ENCODE data around the gene CDK9.
"Not testable (repeated sequence)": the region's sequence is repeated elsewhere in the genome, so short reads cannot be mapped to it uniquely, and the experiment has no call there.

DNA sequence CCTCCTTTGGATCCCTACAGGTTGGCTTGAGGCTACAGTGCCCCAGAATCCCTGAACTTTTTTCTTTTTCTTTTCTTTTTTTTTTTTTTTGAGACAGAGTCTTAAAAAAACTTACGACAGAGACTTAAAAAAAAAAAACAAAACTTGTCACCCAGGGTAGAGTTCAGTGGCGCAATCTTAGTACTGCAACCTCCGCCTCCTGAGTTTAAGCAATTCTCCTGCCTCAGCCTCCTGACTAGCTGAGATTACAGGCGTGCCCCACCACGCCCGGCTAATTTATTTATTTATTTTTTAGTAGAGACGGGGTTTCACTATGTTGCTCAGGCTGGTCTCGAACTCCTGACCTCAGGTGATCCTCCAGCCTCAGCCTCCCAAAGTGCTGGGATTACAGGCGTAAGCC is 4.9 kb upstream of the CDK9 start:
- TF ChIP-seq, protein P1, sequence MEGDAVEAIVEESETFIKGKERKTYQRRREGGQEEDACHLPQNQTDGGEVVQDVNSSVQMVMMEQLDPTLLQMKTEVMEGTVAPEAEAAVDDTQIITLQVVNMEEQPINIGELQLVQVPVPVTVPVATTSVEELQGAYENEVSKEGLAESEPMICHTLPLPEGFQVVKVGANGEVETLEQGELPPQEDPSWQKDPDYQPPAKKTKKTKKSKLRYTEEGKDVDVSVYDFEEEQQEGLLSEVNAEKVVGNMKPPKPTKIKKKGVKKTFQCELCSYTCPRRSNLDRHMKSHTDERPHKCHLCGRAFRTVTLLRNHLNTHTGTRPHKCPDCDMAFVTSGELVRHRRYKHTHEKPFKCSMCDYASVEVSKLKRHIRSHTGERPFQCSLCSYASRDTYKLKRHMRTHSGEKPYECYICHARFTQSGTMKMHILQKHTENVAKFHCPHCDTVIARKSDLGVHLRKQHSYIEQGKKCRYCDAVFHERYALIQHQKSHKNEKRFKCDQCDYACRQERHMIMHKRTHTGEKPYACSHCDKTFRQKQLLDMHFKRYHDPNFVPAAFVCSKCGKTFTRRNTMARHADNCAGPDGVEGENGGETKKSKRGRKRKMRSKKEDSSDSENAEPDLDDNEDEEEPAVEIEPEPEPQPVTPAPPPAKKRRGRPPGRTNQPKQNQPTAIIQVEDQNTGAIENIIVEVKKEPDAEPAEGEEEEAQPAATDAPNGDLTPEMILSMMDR (IDR thresholded peaks at IDR 0.05), result not testable (repeated sequence)
- not testable (repeated sequence) for TF ChIP-seq SIN3A (IDR thresholded peaks at IDR 0.05; ENCODE audit: borderline replicate concordance, insufficient read depth, low read depth, low read length)
- TF ChIP-seq, protein P2, sequence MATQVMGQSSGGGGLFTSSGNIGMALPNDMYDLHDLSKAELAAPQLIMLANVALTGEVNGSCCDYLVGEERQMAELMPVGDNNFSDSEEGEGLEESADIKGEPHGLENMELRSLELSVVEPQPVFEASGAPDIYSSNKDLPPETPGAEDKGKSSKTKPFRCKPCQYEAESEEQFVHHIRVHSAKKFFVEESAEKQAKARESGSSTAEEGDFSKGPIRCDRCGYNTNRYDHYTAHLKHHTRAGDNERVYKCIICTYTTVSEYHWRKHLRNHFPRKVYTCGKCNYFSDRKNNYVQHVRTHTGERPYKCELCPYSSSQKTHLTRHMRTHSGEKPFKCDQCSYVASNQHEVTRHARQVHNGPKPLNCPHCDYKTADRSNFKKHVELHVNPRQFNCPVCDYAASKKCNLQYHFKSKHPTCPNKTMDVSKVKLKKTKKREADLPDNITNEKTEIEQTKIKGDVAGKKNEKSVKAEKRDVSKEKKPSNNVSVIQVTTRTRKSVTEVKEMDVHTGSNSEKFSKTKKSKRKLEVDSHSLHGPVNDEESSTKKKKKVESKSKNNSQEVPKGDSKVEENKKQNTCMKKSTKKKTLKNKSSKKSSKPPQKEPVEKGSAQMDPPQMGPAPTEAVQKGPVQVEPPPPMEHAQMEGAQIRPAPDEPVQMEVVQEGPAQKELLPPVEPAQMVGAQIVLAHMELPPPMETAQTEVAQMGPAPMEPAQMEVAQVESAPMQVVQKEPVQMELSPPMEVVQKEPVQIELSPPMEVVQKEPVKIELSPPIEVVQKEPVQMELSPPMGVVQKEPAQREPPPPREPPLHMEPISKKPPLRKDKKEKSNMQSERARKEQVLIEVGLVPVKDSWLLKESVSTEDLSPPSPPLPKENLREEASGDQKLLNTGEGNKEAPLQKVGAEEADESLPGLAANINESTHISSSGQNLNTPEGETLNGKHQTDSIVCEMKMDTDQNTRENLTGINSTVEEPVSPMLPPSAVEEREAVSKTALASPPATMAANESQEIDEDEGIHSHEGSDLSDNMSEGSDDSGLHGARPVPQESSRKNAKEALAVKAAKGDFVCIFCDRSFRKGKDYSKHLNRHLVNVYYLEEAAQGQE (IDR thresholded peaks at IDR 0.05; ENCODE audit: insufficient read depth in 1 of 2, low read depth in 2 of 2, low read length in 1 of 2), result not testable (repeated sequence)
